Measurements from ENCODE around the gene ASB7. TPM values are rescaled to one million over a fixed set of nuclear protein-coding genes. Genes with fewer than 3 reads are reported as not detected.

Gene ASB7
- total RNA-seq, 1 donor from 2014 or later = 10.9 TPM

DNA sequence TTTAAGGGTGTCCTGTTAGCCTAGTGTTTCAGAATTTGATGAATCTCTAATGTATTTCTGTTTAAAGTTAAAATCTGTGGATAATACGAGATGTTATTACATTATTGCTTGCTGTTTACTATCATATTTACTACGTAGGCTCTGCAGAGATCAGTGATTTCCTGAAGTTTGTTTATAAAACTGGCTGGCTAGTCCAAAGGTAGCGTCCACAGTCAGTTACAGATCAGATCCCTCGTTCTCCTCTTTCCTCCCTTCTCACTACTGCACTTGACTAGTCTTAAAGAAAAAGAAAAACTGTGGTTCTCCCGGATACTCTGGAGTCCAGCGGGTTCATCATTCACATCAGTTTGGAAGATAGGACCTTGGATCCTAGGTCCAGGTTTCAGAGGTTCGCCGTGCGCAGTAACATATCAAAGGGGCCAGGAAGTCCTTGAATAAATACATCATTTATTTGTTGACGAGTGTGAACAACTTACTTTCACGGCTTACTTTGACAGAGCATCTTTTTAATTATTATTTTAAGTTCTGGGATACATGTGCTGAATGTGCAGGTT lies 35.9 kb downstream of the ASB7 start:
- ATAC-seq = no peak
- no peak for DNase-seq (ENCODE audit: low spot score)
- intact Hi-C loops (cut with DNase I) = loop anchor here (10.0 kb wide), 1 partner anchor 237 kb away; the partner anchor contains the start of gene ALDH1A3

DNA sequence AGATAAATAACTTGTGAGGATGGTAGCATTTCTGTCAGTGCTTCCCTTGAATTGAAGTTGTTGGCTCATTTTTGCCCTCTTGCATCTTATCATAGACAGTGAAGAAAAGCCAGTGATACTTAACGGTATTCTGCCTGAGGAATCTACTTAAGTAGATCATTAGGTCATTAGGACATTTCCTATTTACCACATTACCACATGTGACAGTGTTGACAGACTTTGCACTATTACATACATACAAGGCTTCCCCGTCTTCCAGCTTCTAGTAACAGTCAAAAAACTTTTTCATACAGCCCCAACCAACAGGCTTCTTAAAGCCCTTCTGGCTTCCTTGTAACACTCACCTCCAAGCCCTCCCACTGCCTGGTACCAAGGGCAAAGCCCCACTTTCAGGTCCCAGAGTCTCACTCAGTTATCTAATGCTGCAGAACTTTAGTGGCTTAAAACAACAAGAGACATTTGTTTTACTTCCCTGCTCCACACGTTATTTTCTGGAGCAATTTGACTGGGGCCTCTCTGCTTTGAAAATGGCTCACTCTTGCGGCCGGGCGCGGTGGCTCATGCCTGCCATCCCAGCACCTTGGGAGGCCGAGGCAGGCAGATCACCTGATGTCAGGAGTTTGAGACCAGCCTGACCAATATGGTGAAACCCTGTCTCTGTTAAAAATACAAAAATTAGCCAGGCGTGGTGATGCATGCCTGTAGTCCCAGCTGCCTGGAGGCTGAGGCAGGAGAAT lies 40.0 kb downstream of the ASB7 start:
- intact Hi-C loops (cut with DNase I) = no loop called here
- DNase-seq (ENCODE audit: low spot score) (no peak), ATAC-seq (no peak)

DNA sequence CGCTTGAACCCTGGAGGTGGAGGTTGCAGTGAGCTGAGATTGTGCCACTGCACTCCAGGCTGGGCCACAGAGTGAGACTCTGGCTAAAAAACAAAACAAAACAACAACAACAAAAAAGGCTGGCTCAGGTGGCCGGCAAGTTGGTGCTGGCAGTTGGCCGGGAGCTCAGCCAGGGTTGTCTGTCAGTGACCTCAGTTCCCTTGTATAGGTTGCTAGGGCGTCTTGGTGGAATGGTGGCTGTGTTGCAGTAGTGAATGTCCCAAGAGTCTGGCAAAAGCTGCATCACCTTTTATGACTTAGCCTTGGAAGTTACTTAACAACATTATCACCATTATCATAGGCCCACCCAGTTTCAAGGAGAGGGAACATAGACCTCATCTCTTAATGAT lies 40.6 kb downstream of the ASB7 start:
- ATAC-seq (no peak), DNase-seq (ENCODE audit: low spot score) (no peak)
- intact Hi-C loops (cut with DNase I) = no loop called here

DNA sequence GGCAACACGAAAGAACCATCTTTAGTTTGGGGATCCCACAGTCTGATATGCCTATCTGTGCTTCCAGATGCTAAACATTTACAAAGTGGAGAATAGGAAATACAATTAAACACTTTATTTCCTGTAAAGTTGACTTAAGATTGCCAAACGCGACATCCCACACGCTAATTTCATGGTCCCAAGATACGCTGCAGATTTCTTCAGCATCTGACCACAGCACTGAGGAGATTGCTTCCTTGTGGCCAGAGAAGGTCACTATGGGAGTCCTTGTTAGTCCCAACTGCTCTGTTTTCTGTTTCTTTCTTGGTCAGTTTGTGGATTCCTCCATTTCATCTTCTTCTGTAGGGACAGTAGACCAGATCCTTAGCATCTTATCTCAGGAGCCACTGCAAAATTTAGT lies 43.3 kb downstream of the ASB7 start:
- intact Hi-C loops (cut with DNase I) = no loop called here
- DNase-seq (ENCODE audit: low spot score) = no peak
- ATAC-seq = no peak

DNA sequence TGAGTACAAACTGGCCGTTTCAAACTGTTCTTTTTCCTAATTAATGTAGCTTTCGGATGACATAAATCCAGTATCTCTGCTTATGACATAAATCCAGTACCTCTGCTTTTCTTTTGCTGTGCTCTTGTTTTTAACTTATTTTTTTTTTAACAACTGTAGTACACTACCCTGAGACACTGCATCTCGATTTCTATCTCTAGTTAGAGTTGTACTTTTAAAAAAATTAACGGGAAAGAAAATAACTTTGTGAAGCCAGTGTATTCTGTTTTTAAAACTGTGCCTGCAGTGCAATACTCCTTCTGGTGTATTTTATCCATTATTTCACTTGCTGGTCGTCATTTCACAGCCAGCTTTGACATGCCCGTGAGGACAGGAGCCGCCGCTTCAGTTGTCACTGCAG lies 46.6 kb downstream of the ASB7 start:
- DNase-seq (ENCODE audit: low spot score) (no peak), ATAC-seq (no peak)
- intact Hi-C loops (cut with DNase I) = no loop called here

DNA sequence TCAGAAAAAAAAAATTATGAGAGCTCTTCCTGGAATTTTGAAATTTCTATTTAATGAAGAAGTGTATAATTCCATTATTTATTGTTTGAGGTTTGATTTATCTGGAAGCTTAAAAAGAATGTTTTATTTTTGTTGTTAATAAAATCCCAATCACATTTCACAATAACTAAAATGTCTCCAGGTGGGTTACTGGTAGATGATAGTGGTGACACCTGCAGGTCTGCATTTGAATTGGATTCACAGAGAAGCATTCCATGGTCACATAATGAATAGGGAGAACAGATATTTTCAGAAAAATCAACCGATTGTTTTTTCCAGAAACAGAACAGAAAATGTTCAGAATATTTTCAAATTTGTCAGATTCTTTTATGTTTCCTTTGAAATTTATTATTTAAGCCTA lies 48.3 kb downstream of the ASB7 start:
- no peak for DNase-seq (ENCODE audit: low spot score)
- ATAC-seq = no peak
- intact Hi-C loops (cut with DNase I) = no loop called here

DNA sequence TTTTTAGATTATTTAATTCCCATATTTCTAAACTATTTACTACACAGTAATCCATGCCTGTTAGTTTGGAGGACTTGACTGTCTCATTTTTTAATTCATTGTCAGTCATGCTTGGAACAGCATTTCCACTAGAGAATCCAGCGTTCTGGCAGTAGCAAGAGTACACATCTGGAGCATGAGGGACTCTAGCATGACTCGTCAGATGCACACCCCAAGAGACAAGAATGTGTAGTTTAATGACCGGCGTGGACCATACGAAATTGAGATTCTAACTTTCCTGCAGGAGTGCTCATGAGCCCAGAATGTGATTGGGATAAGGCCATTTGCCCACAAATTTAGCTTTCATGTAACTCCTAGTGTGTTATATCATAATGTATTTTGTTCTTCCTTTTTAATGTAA lies 48.9 kb downstream of the ASB7 start:
- ATAC-seq = peak; percentile 41

DNA sequence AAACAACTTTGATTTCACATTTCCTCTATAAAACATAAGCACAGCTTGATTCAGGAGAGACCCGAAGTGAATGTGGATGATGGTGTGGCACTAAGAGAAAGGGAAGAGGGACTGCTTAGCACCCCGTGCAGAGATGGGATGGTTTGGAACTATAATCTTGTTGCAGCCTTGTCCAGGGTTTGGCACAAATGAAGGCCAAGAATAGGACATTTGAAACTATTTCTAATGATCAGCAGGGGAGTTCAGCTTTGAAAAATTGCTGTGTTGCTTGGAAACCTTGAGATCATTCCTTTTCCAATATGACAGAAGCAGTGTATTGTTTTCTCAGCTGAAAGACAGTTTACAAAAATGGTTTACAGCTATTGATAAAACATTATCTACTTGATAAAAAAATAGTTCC lies 49.7 kb downstream of the ASB7 start:
- intact Hi-C loops (cut with DNase I) = no loop called here
- DNase-seq (ENCODE audit: low spot score) = no peak
- no peak for ATAC-seq

More for the DNA sequence above, 48.9 kb downstream of the ASB7 start:
- intact Hi-C loops (cut with DNase I) = no loop called here
- DNase-seq (ENCODE audit: low spot score) = no peak

DNA sequence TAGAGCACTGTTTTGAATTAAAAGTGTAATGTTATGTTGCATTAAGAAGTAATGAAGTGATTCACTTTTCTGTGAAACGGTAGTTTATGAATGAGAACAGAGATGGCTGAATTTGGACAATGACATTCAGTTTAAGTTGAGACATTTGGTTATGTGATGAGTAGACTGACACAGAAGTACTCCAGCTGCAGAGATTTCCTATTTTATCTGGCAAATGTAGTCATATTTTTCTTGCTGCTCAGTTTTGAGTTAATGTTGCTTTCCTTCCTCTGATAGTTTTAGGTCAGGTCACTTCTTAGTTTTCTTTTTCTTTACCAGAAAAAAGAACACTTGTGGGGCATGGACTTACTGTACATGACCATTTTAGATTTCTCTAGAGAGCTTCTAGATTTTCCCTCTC lies 51.2 kb downstream of the ASB7 start:
- DNase-seq (ENCODE audit: low spot score) (no peak), ATAC-seq (no peak)
- intact Hi-C loops (cut with DNase I) = no loop called here

DNA sequence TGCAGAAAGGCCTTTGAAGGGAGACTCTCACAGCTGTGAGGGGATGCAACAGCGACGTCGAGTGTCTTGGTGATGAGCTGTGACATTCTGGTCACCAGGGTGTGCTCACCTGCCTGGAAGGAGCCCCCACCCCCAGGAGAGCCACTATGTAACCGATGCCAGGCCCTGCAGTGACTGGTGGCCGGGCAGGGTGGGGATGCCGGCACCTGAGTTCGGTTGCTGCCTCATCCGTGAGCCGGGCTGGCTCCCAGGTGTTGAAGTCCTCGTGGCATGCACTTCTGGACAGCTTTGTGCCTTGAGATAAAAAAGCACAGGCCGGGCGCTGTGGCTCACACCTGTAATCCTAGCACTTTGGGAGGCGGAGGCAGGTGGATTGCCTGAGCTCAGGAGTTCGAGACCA lies 56.5 kb downstream of the ASB7 start:
- DNase-seq (ENCODE audit: low spot score) (no peak), ATAC-seq (no peak)
- intact Hi-C loops (cut with DNase I) = no loop called here

DNA sequence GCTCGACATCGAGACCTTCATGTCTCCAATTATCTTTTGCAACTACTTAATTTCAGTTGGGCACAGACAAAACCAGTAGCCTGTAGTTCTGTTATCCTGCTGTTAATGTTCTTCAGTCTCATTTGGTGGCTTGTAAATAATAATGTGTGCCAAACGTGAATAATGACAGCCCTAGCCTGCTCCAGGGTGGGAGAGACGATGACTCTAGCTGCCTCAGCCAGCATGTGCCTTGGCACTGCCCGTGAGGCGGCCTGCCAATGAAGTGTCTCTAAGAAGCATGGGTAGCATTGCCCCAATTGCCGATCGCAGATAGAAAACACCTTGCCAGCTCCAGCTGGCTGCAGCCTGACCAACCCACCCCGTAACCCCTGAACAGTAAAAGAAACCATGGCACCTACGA lies 58.8 kb downstream of the ASB7 start:
- DNase-seq (ENCODE audit: low spot score) (no peak), ATAC-seq (no peak)
- intact Hi-C loops (cut with DNase I) = no loop called here

DNA sequence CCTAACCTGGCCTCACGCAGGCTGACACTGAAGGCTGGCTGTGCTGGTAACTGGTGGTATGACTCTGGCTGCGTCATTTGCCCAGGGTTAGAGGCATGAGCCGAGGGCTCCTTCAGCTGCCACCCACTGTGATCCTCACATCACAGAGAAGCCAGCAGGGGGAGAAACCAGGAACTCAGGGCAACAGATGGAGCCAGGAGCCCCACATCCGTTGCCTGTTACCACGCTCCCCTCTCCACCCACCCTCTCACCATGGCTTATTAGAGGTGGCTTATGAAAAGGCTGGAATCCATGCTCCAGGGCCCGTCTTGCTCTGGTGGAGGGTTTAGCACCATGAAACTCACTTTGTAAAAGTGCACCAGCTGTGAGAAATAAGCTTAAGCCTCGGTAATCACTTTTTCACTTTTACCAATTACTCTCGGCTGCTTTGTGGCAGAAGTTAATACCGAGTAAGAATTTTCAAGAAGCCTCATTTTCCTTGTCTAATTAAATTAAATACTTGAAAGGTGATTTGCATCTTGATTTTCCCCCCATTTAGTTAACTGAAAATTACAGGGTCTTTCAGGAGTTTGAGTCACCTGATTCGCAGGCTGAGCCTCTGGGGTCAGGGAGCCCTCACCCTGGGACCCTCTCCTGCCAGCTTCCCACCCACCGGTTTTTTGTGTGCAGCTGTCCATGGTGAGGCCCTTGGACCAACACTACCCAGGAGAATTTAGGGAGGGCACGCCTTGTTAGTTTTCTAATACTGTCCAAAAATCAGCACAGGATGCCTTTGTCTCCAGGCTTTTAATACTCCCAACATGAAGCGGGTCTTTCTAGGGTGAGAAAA lies 60.9 kb downstream of the ASB7 start:
- ATAC-seq (peak; percentile 49), DNase-seq (ENCODE audit: low spot score) (no peak)
- intact Hi-C loops (cut with DNase I) = no loop called here

DNA sequence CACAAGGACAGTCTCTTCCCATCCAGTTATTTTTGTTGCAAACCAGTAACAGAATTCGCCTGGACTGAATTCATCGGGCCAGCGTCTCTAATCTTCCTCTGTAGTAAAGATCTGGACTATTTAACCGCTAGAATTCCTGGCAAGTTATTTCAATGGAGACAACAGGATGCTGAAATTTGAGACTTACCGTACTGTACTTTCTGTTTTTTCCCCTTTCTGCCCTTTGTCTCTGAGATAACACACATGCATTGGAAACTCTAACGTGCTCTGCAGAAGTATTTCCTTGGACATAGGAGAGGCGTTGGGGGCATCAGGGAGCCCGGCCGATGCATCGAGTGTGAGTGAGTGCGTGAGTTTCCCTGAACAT lies 61.5 kb downstream of the ASB7 start:
- ATAC-seq = peak; percentile 25
- DNase-seq (ENCODE audit: low spot score) = no peak
- intact Hi-C loops (cut with DNase I) = no loop called here

DNA sequence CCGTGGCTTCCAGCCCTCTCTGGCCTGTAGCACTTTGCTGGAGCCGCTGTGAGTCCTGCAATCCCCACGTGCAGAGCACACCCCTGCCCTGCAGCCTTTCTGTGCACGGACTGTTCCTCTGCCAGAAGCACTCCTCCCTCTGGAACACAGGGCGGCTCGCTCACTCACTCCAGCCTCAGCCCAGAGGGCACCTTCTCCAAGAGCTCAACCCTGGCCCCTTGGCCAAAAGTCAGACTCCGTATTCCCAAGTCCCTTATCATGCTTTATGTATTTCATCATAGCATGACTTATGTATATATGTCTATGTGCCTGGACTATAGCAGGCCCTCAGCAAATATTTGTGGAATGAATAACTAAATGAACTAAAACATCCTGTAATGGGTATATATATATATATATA lies 63.2 kb downstream of the ASB7 start:
- DNase-seq (ENCODE audit: low spot score) = no peak
- peak; percentile 47 for ATAC-seq

DNA sequence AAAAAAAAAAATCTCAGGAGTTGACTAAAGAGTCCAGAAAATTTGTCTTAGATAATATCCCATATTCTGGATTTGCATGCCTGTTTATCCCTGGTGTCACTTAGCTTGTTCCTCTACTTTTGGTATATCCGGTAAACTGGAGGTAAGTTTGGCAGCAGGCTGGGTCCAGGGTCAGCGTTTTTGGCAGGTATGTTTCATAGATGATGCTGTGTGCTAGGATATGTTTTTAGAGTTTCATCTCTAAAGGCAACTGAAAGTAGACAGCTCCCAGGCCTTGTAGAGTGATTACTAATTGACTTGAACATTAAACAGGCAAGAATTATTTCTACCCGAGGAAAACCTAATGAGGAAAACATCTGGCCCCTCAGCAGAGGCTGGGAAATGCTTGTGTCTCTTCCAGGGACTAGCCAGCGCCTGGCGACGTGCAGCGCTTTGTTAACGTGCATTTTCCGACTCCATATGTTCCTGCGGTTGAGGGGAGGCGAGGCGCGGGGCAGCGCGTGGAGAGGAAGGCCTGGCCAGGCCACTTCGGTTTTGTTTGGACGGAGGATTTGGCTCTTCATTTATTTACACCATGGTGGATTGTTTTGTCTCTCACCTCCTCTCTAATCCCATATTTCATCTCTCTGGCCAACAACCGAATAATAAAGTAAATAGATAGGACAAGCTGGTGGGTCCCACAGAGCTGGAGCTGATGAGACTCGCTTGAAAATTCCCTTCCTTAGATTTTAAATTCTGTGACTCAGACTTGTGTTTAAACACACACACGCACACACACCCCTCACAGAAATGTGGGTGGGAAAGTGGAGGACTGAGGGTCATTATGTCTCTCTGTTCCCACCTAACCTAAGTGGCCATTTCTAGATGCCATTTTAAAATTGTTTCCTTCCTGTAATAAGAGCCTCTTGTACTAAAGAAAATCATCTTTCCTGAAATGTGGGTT lies 65.3 kb downstream of the ASB7 start:
- intact Hi-C loops (cut with DNase I) = no loop called here
- DNase-seq (ENCODE audit: low spot score) (no peak), ATAC-seq (peak; percentile 15)

More for the DNA sequence above, 63.2 kb downstream of the ASB7 start:
- intact Hi-C loops (cut with DNase I) = no loop called here

DNA sequence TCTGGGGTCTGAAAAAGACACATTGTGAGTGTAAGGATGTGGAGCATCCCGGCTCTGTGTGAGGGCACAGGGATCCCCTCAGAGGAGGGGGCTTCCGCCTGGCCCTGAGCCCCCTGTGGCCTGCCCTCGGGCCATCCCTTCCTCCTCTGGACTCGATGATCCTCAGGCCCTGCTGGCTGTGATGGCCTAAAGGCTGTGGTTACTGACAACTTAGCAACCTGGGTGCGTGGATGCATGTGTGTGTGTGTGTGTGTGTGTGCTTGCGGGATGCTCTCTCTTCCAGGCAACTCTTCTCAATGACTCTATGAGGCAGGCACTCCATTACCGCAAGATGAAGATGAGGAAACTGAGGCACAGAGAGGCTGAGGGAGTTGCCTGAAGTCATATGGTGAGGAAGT lies 66.0 kb downstream of the ASB7 start:
- no peak for ATAC-seq
- intact Hi-C loops (cut with DNase I) = no loop called here
- DNase-seq (ENCODE audit: low spot score) = no peak

DNA sequence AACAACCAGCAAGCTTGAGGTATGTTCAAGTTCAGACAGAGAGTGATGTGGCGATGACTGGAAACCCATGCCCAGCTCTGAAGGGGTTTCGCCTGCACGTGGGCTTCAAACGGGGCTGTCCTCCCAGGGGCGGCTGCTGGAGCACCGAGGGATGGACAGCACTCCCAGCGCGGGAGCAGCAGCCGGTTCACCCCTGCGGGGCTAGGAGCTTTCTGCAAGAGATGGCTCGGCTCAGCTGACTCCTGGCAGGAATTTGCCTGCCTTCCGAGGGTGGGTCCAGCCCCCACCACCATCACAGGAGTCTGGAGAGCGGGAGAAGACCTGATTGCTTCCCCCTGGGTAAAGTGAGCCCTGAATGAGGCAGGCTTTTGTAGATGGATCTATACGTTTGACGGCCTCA lies 66.9 kb downstream of the ASB7 start:
- DNase-seq (ENCODE audit: low spot score) (no peak), ATAC-seq (no peak)
- intact Hi-C loops (cut with DNase I) = no loop called here

DNA sequence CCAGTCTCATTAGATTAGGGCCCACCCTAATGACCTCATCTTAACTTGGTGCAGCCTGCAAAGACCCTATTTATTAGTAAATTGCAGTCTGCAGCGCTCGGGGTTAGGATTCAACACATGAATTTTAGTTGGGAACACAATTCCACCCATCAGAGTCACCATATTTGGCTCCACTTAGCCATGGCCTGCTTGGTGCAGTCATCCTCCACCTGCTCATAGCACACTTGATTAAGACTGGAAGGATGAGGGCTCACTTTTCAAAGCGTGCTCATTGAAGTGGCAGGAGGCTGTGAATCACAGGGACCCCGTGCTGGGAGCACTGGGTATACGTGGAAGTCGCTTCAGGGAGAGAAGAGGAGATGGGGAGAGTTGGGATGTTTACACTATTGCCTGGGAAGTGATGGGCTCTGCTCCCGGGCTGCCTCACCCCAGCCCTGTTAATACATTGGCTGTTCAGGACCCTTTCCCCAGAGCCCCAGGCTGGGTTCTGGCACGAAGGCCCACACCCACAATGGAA lies 68.2 kb downstream of the ASB7 start:
- intact Hi-C loops (cut with DNase I) = no loop called here
- DNase-seq (ENCODE audit: low spot score) (no peak), ATAC-seq (no peak)

DNA sequence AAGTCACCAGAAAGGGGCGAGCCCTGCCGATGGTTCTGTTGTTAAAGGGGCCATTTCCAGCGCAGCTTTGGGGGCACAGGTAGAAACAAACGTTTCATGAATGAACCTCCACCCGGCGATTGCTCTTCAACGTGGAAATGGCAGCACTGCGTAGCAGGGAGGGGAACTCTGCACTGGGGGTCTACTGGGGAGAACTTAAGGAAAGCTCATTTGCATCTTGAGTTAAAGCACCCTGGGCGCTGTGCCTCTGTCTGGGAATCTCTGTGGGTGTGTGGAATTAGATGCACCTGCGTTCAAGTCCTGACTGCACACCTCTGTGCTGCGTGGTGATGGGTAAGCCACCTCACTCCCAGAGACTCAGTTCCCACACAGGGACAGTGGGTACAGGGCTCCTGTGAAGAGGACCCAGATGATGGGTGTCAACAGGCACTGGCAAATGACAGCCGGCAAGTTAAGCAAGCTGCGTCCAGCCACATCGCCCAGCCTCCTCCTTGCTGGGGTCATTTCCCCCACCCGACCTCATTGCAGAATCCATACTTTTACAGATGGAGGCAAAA lies 68.8 kb downstream of the ASB7 start:
- no peak for ATAC-seq
- intact Hi-C loops (cut with DNase I) = no loop called here
- no peak for DNase-seq (ENCODE audit: low spot score)

Measured in sciatic nerve (tissue), 2 donors.